ENCODE measurements around the gene KRTAP4-1.
"Not testable (repeated sequence)": the region's sequence is repeated elsewhere in the genome, so short reads cannot be mapped to it uniquely, and the experiment has no call there.

The KRTAP4-1 gene

GRCh38 chr17:41184480-41184961 is at the start of gene KRTAP4-1:
KRTAP4-1 (minus strand) TSS chr17:41184911; CDS start chr17:41184854, 57 bp downstream.
- no peak for DNase-seq (ENCODE audit: low read depth in 1 of 2, low spot score in 1 of 2)

GRCh38 chr17:41232399-41233105 is 47.8 kb upstream of the KRTAP4-1 start, which contains the start of gene KRTAP9-3:
KRTAP9-3 (plus strand) TSS chr17:41232449; CDS start chr17:41232502, 53 bp downstream.
- not testable (repeated sequence) for DNase-seq (ENCODE audit: low read depth in 1 of 2, low spot score in 1 of 2)

GRCh38 chr17:41231731-41232130 is 47.0 kb upstream of the KRTAP4-1 start:
- DNase-seq (ENCODE audit: low read depth in 1 of 2, low spot score in 1 of 2) = no peak

DNA sequence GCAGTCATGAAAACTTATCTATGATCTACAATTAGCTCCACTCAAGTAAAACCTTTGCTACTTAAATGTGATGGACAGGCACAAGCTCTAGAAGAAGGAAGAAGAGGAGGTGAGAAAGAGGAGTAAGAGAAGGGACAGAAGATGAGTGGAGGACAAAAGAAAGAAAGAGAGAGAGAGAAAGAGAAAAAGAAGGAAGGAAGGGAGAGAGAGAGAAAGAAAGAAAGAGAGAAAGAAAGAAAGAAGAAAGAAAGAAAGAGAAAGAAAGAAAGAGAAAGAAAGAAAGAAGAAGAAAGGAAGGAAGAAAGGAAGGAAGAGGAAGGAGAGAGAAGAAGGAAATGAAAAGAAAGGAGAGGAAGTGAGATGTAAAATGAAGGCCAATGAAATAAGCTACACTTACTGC is 45.4 kb upstream of the KRTAP4-1 start:
- no peak for DNase-seq (ENCODE audit: low read depth in 1 of 2, low spot score in 1 of 2)

DNA sequence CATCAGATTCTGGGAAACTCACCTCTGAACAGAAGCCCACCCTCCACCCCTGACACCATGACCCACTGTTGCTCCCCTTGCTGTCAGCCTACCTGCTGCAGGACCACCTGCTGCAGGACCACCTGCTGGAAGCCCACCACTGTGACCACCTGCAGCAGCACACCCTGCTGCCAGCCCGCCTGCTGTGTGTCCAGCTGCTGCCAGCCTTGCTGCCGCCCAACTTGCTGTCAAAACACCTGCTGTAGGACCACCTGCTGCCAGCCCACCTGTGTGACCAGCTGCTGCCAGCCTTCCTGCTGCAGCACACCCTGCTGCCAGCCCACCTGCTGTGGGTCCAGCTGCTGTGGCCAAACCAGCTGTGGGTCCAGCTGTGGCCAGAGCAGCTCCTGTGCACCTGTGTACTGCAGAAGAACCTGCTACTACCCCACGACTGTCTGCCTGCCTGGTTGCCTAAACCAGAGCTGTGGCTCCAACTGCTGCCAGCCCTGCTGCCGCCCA is 41.9 kb upstream of the KRTAP4-1 start, which contains the start of gene KRTAP9-2:
KRTAP9-2 (plus strand) TSS at position 51 of the 498 bp plus-strand sequence; CDS start at position 58, 7 bp downstream.
- DNase-seq (ENCODE audit: low read depth in 1 of 2, low spot score in 1 of 2) = not testable (repeated sequence)

DNA sequence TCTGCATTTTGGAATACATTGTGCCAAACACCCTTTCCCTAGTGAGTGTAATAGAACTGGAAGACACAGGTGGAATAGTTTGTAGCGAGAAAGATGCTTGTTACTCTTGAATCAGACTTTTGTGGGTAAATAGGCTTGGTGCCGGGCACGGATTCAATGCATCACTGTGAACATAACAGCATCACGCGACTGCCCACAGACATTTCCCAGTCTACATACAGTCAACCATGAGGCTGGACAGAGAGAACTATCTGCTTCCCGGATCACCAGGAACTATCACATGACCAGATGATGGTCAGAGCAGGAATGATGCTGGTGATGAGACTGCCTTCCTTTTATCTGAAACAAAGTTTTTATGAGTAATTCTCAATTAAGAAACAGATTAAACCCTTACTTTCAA is 41.3 kb upstream of the KRTAP4-1 start:
- DNase-seq (ENCODE audit: low read depth in 1 of 2, low spot score in 1 of 2) = no peak

GRCh38 chr17:41223821-41224220 is 39.1 kb upstream of the KRTAP4-1 start:
- no peak for DNase-seq (ENCODE audit: low read depth in 1 of 2, low spot score in 1 of 2)

- no peak for DNase-seq (ENCODE audit: low read depth in 1 of 2, low spot score in 1 of 2)
These were observed 31.0 kb upstream of the KRTAP4-1 start for GRCh38 chr17:41215681-41216080.

GRCh38 chr17:41212524-41213169 is 27.9 kb upstream of the KRTAP4-1 start:
- no peak for DNase-seq (ENCODE audit: low read depth in 1 of 2, low spot score in 1 of 2)

- no peak for DNase-seq (ENCODE audit: low read depth in 1 of 2, low spot score in 1 of 2)
These were observed 27.2 kb upstream of the KRTAP4-1 start for GRCh38 chr17:41211845-41212466.

- no peak for DNase-seq (ENCODE audit: low read depth in 1 of 2, low spot score in 1 of 2)
These were observed 14.8 kb upstream of the KRTAP4-1 start for GRCh38 chr17:41199421-41200078.

- no peak for DNase-seq (ENCODE audit: low read depth in 1 of 2, low spot score in 1 of 2)
These were observed 11.4 kb upstream of the KRTAP4-1 start for GRCh38 chr17:41196068-41196467.

GRCh38 chr17:41190328-41190727 is 5.6 kb upstream of the KRTAP4-1 start:
- no peak for DNase-seq (ENCODE audit: low read depth in 1 of 2, low spot score in 1 of 2)

- DNase-seq (ENCODE audit: low read depth in 1 of 2, low spot score in 1 of 2) = not testable (repeated sequence)
These were observed 5.2 kb upstream of the KRTAP4-1 start, which contains the start of gene KRTAP9-1 for GRCh38 chr17:41189837-41190318. KRTAP9-1 (plus strand) TSS chr17:41189887; CDS start chr17:41189887, 0 bp downstream.

GRCh38 chr17:41186872-41187271 is 2.2 kb upstream of the KRTAP4-1 start:
- no peak for DNase-seq (ENCODE audit: low read depth in 1 of 2, low spot score in 1 of 2)

GRCh38 chr17:41185001-41185400 is 290 bp upstream of the KRTAP4-1 start:
- DNase-seq (ENCODE audit: low read depth in 1 of 2, low spot score in 1 of 2) = no peak

- DNase-seq (ENCODE audit: low read depth in 1 of 2, low spot score in 1 of 2) = no peak
These were observed 5.7 kb downstream of the KRTAP4-1 start for GRCh38 chr17:41178843-41179616.

DNA sequence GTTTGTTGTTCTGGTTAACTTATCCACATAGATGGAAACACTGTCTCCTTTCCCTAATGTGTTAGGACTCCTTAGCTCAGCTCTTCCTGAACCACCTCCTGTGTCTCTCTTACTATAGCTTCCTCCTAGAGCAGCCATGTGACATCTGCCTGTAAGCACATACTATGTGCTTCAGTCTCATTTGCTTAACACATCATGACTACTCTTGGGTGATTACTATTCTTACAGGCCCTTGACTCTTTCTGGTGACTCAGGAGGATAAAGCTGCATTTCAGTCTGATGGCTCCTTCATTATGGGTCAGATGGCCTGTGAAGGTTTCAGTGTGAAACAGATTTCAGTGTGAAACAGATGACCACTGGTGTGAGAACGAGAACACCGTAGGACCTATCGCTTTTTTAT is 6.4 kb downstream of the KRTAP4-1 start:
- no peak for DNase-seq (ENCODE audit: low read depth in 1 of 2, low spot score in 1 of 2)

- no peak for DNase-seq (ENCODE audit: low read depth in 1 of 2, low spot score in 1 of 2)
These were observed 6.9 kb downstream of the KRTAP4-1 start, which contains the start of gene KRTAP4-2 for GRCh38 chr17:41177727-41178271. KRTAP4-2 (minus strand) TSS chr17:41178221; CDS start chr17:41178164, 57 bp downstream.

Measured in activated T-helper 1 cell treated with anti-CD3 and anti-CD28 coated beads, Interleukin-2, amount 50 U/mL, for 16 hours (primary cell).